Caco-2 (cell line): ENCODE measurements around the gene PRSS48. TPM values are rescaled to one million over a fixed set of nuclear protein-coding genes. Genes with fewer than 3 reads are reported as not detected.

ENCODE experiments used
- BruUV-seq: library from RNA; stranded (reverse); fragments of 400-500 nt; replicated peaks from 2 replicates; lab custom pipeline; 2021; lab: Mats Ljungman, UMichigan
- CTCF ChIA-PET: fragments of 300-600 bp; sonication (Branson Sonifier 250); formaldehyde crosslinking; loops from one replicate; lab custom pipeline; 2022; ENCODE audit warnings: antibody characterized with exemption; lab: Charles Lee
- POLR2A ChIA-PET: fragments of 300-600 bp; sonication (Branson Sonifier 250); formaldehyde crosslinking; loops from one replicate; lab custom pipeline; 2022; ENCODE audit warnings: antibody characterized with exemption; lab: Charles Lee
- DNase-seq, 2 experiments: peaks; one replicate each; pipeline versions ENCODE4 v3.0.0 to v3.0.0-alpha.2; 2020 to 2022
- H3K27me3 ChIP-seq: replicated peaks from 2 replicates; pipeline ENCODE4 v1.6.0; 2011; ENCODE audit warnings: low read length; ENCODE audit not compliant: control insufficient read depth, insufficient read depth
- H3K36me3 ChIP-seq: 2 replicates; pipeline ENCODE4 v1.5.1; 2011; ENCODE audit warnings: low read length; ENCODE audit not compliant: control insufficient read depth, insufficient read depth
- H3K4me1 ChIP-seq: fragments of 250-450 bp; sonication (Bioruptor Pico); 2 replicates; pipeline ENCODE4 v1.5.1; 2020; ENCODE audit warnings: mild to moderate bottlenecking
- H3K4me3 ChIP-seq: 2 replicates; pipeline ENCODE4 v1.5.1; 2011; ENCODE audit warnings: low read depth, mild to moderate bottlenecking, control low read depth, low read length
- H3K9me3 ChIP-seq: fragments of 250-450 bp; sonication (Bioruptor Pico); 2 replicates; pipeline ENCODE4 v1.5.1; 2020; ENCODE audit warnings: mild to moderate bottlenecking, moderate library complexity
- H3K27ac Mint-ChIP-seq: one replicate; pipeline ENCODE4 v1.8.0; 2022; ENCODE audit warnings: mixed read lengths; ENCODE audit not compliant: unreplicated experiment
- H3K27me3 Mint-ChIP-seq: one replicate; pipeline ENCODE4 v1.8.0; 2022; ENCODE audit warnings: mixed read lengths; ENCODE audit not compliant: insufficient read depth, unreplicated experiment
- H3K36me3 Mint-ChIP-seq: one replicate; pipeline ENCODE4 v1.8.0; 2022; ENCODE audit warnings: mild to moderate bottlenecking, mixed read lengths; ENCODE audit not compliant: insufficient read depth, unreplicated experiment
- H3K4me1 Mint-ChIP-seq: one replicate; pipeline ENCODE4 v1.8.0; 2022; ENCODE audit warnings: low read depth, mixed read lengths; ENCODE audit not compliant: unreplicated experiment
- H3K4me3 Mint-ChIP-seq: one replicate; pipeline ENCODE4 v1.8.0; 2022; ENCODE audit warnings: mild to moderate bottlenecking, moderate library complexity, mixed read lengths; ENCODE audit not compliant: unreplicated experiment
- H3K9me3 Mint-ChIP-seq: one replicate; pipeline ENCODE4 v1.8.0; 2022; ENCODE audit warnings: mixed read lengths; ENCODE audit not compliant: unreplicated experiment
- CTCF ChIP-seq, 2 experiments: fragments of 200-600 bp in 1 of 2; IDR thresholded peaks; 1 replicate in 1 of 2; 2 replicates in 1 of 2; pipeline versions ENCODE4 v1.5.1 to v1.8.0; 2011 to 2022; ENCODE audit warnings: antibody characterized with exemption in 1 of 2, control low read depth in 1 of 2, inconsistent platforms in 1 of 2, low read depth in 1 of 2, low read length in 1 of 2, mild to moderate bottlenecking in 1 of 2, moderate library complexity in 1 of 2; ENCODE audit not compliant: insufficient read depth in 1 of 2, severe bottlenecking in 1 of 2, unreplicated experiment in 1 of 2
- intact Hi-C: fragments of 100-400 bp; cut with micrococcal nuclease; formaldehyde crosslinking; loops from one replicate; pipeline ENCODE4 v1.10.0; 2022; ENCODE audit not compliant: unreplicated experiment
- total RNA-seq: library from RNA; stranded (reverse); gene quantifications from 2 replicates; pipeline ENCODE4 v1.2.3, GENCODE V29; 2022

Gene PRSS48
- total RNA-seq, 1 experiment from 2014 or later, result not detected

GRCh38 chr4:151260526-151260925, 16.4 kb upstream of the PRSS48 start:
- no peak for DNase-seq
- Mint-ChIP-seq H3K9me3 (no peaks in the 10 kb centered on the region), H3K36me3 (peaks cover 26% of the 10 kb centered on the region), H3K27me3 (no peaks in the 10 kb centered on the region), H3K4me3 (no peak overlapping the region), H3K27ac (peak overlapping the region; percentile 26), H3K4me1 (no peaks in the 10 kb centered on the region)
- intact Hi-C loops, result no loop called here
- Histone ChIP-seq H3K9me3 (no peaks in the 10 kb centered on the region), H3K4me3 (no peak overlapping the region), H3K36me3 (no peaks in the 10 kb centered on the region), H3K27me3 (no peaks in the 10 kb centered on the region), H3K4me1 (no peaks in the 10 kb centered on the region)
- BruUV-seq, result no TSS peak
- TF ChIP-seq CTCF (IDR thresholded peaks at IDR 0.05; ENCODE audit: insufficient read depth in 1 of 2, low read depth in 1 of 2, low read length in 1 of 2, severe bottlenecking in 1 of 2, unreplicated experiment in 1 of 2), result no peak
- ChIA-PET CTCF (no interaction called here), POLR2A (interaction anchor here (0.6 kb wide), 1 partner anchor 64 kb away, joined by 3 read pairs; no protein-coding TSS in a partner anchor)

- intact Hi-C loops, result no loop called here
- CTCF ChIA-PET, result no interaction called here
- Mint-ChIP-seq H3K27ac (no peak overlapping the region), H3K4me3 (no peak overlapping the region), H3K36me3 (peaks cover 10% of the 10 kb centered on the region), H3K9me3 (no peaks in the 10 kb centered on the region), H3K27me3 (no peaks in the 10 kb centered on the region), H3K4me1 (peaks cover 10% of the 10 kb centered on the region)
- no peaks in the 10 kb centered on the region for H3K36me3 ChIP-seq
- TF ChIP-seq CTCF (IDR thresholded peaks at IDR 0.05; ENCODE audit: insufficient read depth in 1 of 2, low read depth in 1 of 2, low read length in 1 of 2, severe bottlenecking in 1 of 2, unreplicated experiment in 1 of 2), result no peak
- H3K4me1 ChIP-seq, result peaks cover 12% of the 10 kb centered on the region
- no peaks in the 10 kb centered on the region for H3K27me3 ChIP-seq
- no peak overlapping the region for H3K4me3 ChIP-seq
- no peaks in the 10 kb centered on the region for H3K9me3 ChIP-seq
- no TSS peak for BruUV-seq
- DNase-seq, result no peak
- POLR2A ChIA-PET, result no interaction called here
Observed at GRCh38 chr4:151263455-151263854, 13.5 kb upstream of the PRSS48 start.

GRCh38 chr4:151266497-151266896, 10.5 kb upstream of the PRSS48 start:
- intact Hi-C loops, result no loop called here
- no peaks in the 10 kb centered on the region for H3K27me3 Mint-ChIP-seq
- H3K36me3 ChIP-seq, result no peaks in the 10 kb centered on the region
- H3K36me3 Mint-ChIP-seq, result peaks cover 12% of the 10 kb centered on the region
- no peak overlapping the region for H3K4me3 Mint-ChIP-seq
- CTCF ChIA-PET, result interaction anchor here (0.7 to 1.1 kb wide), 2 partner anchors 11 to 62 kb away, joined by 4 to 5 read pairs; partner anchors contain the start of gene PRSS48
- no peak overlapping the region for H3K27ac Mint-ChIP-seq
- H3K9me3 ChIP-seq, result no peaks in the 10 kb centered on the region
- no peaks in the 10 kb centered on the region for H3K27me3 ChIP-seq
- H3K9me3 Mint-ChIP-seq, result no peaks in the 10 kb centered on the region
- H3K4me1 Mint-ChIP-seq, result peaks cover 10% of the 10 kb centered on the region
- DNase-seq, result no peak
- no TSS peak for BruUV-seq
- peaks cover 12% of the 10 kb centered on the region for H3K4me1 ChIP-seq
- POLR2A ChIA-PET, result no interaction called here
- H3K4me3 ChIP-seq, result no peak overlapping the region
- TF ChIP-seq CTCF (IDR thresholded peaks at IDR 0.05; ENCODE audit: insufficient read depth in 1 of 2, low read depth in 1 of 2, low read length in 1 of 2, severe bottlenecking in 1 of 2, unreplicated experiment in 1 of 2), result no peak
